RWPE1 (cell line): Measurements from ENCODE around the gene MEX3B.

ENCODE experiments used
- CTCF ChIA-PET: fragments of 350-600 bp; sonication (Branson Sonifier 250); formaldehyde crosslinking; extraction: SDS; loops from one replicate; lab custom pipeline; 2021; lab: Yijun Ruan, JAX
- POLR2A ChIA-PET: fragments of 400-600 bp; formaldehyde crosslinking; extraction: SDS; loops from one replicate; lab custom pipeline; 2020; ENCODE audit warnings: antibody characterized with exemption; ENCODE audit not compliant: low non-redundant PET; lab: Yijun Ruan, JAX
- DNase-seq: peaks from one replicate; pipeline ENCODE4 v3.0.0; 2012; ENCODE audit warnings: low spot score
- H3K27ac ChIP-seq: fragments of 450-650 bp; 2 replicates; pipeline ENCODE4 v1.5.1; 2017
- TF ChIP-seq, protein P1 (sequence below): fragments of 450-650 bp; conservative IDR thresholded peaks from 2 replicates; pipeline ENCODE4 v1.5.1; 2017; ENCODE audit warnings: low read depth, mild to moderate bottlenecking

The MEX3B gene

GRCh38 chr15:82052751-82053150, 6.9 kb upstream of the MEX3B start:
- ChIA-PET CTCF (no interaction called here), POLR2A (no interaction called here)

DNA sequence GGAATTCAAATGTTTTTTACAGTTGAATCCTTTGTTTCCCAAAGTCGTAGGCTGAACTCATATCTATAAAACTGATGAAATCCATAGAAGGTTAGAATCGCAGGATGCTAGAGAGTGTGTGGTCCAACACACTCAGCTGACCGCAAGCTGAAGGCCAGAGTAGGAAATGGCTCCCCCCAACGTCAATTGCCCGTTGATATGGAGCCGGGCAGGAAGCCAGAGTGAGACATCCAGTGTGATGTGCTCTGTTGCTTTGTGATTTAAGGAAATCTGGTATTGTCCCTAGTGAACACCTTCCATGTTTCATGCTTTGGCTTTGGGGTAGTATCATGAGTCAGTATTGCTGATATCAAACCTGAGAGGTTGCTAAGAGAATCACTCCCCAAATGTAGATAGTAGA, 5.8 kb upstream of the MEX3B start:
- ChIA-PET CTCF (interaction anchor here (0.9 kb wide), 1 partner anchor 111 kb away, joined by 3 read pairs; no protein-coding TSS in a partner anchor), POLR2A (no interaction called here)
- TF ChIP-seq, protein P1, sequence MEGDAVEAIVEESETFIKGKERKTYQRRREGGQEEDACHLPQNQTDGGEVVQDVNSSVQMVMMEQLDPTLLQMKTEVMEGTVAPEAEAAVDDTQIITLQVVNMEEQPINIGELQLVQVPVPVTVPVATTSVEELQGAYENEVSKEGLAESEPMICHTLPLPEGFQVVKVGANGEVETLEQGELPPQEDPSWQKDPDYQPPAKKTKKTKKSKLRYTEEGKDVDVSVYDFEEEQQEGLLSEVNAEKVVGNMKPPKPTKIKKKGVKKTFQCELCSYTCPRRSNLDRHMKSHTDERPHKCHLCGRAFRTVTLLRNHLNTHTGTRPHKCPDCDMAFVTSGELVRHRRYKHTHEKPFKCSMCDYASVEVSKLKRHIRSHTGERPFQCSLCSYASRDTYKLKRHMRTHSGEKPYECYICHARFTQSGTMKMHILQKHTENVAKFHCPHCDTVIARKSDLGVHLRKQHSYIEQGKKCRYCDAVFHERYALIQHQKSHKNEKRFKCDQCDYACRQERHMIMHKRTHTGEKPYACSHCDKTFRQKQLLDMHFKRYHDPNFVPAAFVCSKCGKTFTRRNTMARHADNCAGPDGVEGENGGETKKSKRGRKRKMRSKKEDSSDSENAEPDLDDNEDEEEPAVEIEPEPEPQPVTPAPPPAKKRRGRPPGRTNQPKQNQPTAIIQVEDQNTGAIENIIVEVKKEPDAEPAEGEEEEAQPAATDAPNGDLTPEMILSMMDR, result no peak
- DNase-seq, result no peak
- no peak overlapping the region for H3K27ac ChIP-seq

More at GRCh38 chr15:82052751-82053150, 6.9 kb upstream of the MEX3B start:
- H3K27ac ChIP-seq, result no peak overlapping the region
- DNase-seq, result no peak
- TF ChIP-seq, protein P1, result no peak

DNA sequence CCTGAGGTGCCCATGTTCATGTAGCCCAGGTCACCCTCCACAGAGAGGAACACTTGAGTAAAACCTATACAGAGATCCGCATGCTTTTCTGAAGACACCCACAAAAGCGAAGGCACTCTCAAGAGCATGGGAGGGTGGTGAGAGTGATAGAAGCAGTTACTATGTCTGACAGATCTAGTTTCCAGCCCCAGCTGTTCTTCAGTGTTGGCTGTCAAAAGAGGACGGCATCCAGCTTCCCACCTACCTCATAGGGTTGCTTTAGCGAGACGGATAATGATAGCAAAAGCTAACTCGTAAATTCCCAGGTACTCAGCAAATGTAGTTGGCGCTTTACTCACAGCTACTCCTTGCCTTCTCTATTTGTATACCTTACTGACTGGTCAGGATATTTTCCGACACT, 3.0 kb upstream of the MEX3B start:
- DNase-seq, result no peak
- TF ChIP-seq, protein P1, result no peak
- POLR2A ChIA-PET, result no interaction called here
- CTCF ChIA-PET, result interaction anchor here (0.5 kb wide), 1 partner anchor 1028 kb away, joined by 4 read pairs; no protein-coding TSS in a partner anchor
- H3K27ac ChIP-seq, result no peak overlapping the region

GRCh38 chr15:82047453-82048400, 1.9 kb upstream of the MEX3B start:
- TF ChIP-seq, protein P1, result peak; percentile 44; the same call in 1 of the 2 replicates
- CTCF ChIA-PET, result interaction anchor here (0.7 to 0.8 kb wide), 3 partner anchors 25 to 579 kb away, joined by 3 to 5 read pairs (median 3); no protein-coding TSS in a partner anchor
- POLR2A ChIA-PET, result no interaction called here
- DNase-seq, result peak; percentile 9
- H3K27ac ChIP-seq, result peak overlapping the region; percentile 98

GRCh38 chr15:82046666-82047452, 1.0 kb upstream of the MEX3B start:
- ChIA-PET POLR2A (interaction anchor here (0.9 kb wide), 1 partner anchor 294 kb away, joined by 4 read pairs; no protein-coding TSS in a partner anchor), CTCF (interaction anchor here (0.6 to 0.9 kb wide), 3 partner anchors 18 to 637 kb away, joined by 3 to 5 read pairs (median 3); no protein-coding TSS in a partner anchor)
- DNase-seq, result peak; percentile 97
- TF ChIP-seq, protein P1, result peak; percentile 89
- peak overlapping the region; percentile 98 for H3K27ac ChIP-seq
